Parathyroid adenoma (tissue), 2 donors: Measurements from ENCODE around the gene WRNIP1.
"Not testable (repeated sequence)": the region's sequence is repeated elsewhere in the genome, so short reads cannot be mapped to it uniquely, and the experiment has no call there.

Source experiments
- H2AFZ ChIP-seq: fragments of 300-600 bp; sonication (generic); one replicate; pipeline ENCODE4 v1.7.0; 2017; ENCODE audit warnings: antibody characterized with exemption, mild to moderate bottlenecking
- H3K27ac ChIP-seq: fragments of 300-600 bp; sonication (generic); one replicate; pipeline ENCODE4 v1.7.0; 2017
- H3K27me3 ChIP-seq: fragments of 300-600 bp; sonication (generic); one replicate; pipeline ENCODE4 v1.7.0; 2017; ENCODE audit warnings: low read length; ENCODE audit not compliant: control insufficient read depth, insufficient read depth
- H3K36me3 ChIP-seq: fragments of 300-600 bp; sonication (generic); one replicate; pipeline ENCODE4 v1.7.0; 2017; ENCODE audit warnings: low read length; ENCODE audit not compliant: control insufficient read depth, insufficient read depth
- H3K4me1 ChIP-seq: fragments of 300-600 bp; sonication (generic); one replicate; pipeline ENCODE4 v1.7.0; 2017; ENCODE audit warnings: control low read depth
- H3K4me2 ChIP-seq: fragments of 300-600 bp; sonication (generic); one replicate; pipeline ENCODE4 v1.7.0; 2017; ENCODE audit warnings: low read length
- H3K4me3 ChIP-seq: fragments of 300-600 bp; sonication (generic); one replicate; pipeline ENCODE4 v1.7.0; 2017; ENCODE audit warnings: low read depth, low read length
- H3K79me2 ChIP-seq: fragments of 300-600 bp; sonication (generic); one replicate; pipeline ENCODE4 v1.7.0; 2017; ENCODE audit warnings: control low read depth
- H3K9ac ChIP-seq: fragments of 300-600 bp; sonication (generic); one replicate; pipeline ENCODE4 v1.7.0; 2017; ENCODE audit warnings: mild to moderate bottlenecking
- H3K9me3 ChIP-seq: fragments of 300-600 bp; sonication (generic); one replicate; pipeline ENCODE4 v1.7.0; 2017; ENCODE audit warnings: low read length; ENCODE audit not compliant: control insufficient read depth
- TF ChIP-seq, protein P1 (sequence below): fragments of 300-600 bp; sonication (generic); IDR thresholded peaks from one replicate; pipeline ENCODE4 v1.7.0; 2017; ENCODE audit warnings: antibody characterized with exemption, mild to moderate bottlenecking
- donor health status: primary hyperparathyroidism.

WRNIP1 gene

DNA sequence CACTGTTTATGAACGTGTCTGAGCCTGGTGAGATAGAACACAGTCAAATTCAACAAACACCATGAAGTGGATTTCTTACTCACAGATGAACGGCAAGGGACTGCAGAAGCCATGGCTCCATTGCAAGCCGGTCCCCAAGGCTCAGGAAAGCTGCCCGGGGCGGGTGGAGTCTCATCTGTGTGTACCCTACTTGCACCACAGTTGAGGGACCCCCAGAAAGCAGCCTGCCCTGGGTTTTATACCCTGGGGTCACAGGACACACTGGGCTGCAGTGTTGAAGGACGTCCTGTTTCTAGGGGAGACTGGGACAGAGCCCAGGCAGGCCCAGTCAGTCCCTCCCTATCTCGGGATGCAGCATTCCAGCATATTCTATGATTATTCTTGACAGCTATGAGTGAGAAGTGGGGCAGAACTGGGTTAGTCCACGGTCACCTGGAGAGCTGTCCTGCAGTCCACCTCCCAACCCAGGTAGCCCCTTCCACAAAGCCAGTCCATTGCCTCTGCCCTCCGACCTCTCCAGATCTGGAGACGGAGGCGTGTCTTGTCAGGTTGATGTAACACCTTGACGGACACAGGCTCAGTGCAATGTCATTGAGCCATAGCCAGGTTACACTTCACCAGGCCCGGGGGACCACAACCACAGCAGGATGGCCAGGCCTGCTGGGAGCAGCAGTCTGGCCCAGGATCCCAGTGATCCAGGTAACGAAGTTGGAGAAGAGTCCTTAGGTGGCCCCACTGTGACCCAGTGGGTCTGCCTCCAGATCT, 35.5 kb downstream of the WRNIP1 start:
- Histone ChIP-seq H2AFZ (no peak overlapping the region), H3K4me3 (no peak overlapping the region), H3K27ac (no peak overlapping the region), H3K36me3 (no peaks in the 10 kb centered on the region), H3K9me3 (no peaks in the 10 kb centered on the region), H3K9ac (no peak overlapping the region), H3K27me3 (no peaks in the 10 kb centered on the region), H3K4me1 (peaks cover 11% of the 10 kb centered on the region), H3K4me2 (no peak overlapping the region), H3K79me2 (no peaks in the 10 kb centered on the region)
- TF ChIP-seq, protein P1, sequence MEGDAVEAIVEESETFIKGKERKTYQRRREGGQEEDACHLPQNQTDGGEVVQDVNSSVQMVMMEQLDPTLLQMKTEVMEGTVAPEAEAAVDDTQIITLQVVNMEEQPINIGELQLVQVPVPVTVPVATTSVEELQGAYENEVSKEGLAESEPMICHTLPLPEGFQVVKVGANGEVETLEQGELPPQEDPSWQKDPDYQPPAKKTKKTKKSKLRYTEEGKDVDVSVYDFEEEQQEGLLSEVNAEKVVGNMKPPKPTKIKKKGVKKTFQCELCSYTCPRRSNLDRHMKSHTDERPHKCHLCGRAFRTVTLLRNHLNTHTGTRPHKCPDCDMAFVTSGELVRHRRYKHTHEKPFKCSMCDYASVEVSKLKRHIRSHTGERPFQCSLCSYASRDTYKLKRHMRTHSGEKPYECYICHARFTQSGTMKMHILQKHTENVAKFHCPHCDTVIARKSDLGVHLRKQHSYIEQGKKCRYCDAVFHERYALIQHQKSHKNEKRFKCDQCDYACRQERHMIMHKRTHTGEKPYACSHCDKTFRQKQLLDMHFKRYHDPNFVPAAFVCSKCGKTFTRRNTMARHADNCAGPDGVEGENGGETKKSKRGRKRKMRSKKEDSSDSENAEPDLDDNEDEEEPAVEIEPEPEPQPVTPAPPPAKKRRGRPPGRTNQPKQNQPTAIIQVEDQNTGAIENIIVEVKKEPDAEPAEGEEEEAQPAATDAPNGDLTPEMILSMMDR: no peak

DNA sequence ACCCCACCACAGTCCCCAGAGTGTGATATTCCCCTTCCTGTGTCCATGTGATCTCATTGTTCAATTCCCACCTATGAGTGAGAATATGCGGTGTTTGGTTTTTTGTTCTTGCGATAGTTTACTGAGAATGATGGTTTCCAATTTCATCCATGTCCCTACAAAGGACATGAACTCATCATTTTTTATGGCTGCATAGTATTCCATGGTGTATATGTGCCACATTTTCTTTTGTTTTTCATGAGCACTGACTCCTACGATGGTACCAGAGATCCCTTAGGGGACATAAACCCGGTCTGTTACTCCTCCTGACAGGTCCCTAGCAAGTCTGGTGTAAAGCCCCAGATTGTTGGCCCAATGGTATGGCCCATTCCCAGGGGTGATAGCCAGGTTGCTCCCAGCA, 36.5 kb downstream of the WRNIP1 start:
- not testable (repeated sequence) for H3K27me3 ChIP-seq, H3K79me2 ChIP-seq, H3K9ac ChIP-seq, H3K36me3 ChIP-seq, H2AFZ ChIP-seq, H3K9me3 ChIP-seq, H3K4me3 ChIP-seq, H3K4me2 ChIP-seq, H3K27ac ChIP-seq
- peaks cover 11% of the 10 kb centered on the region for H3K4me1 ChIP-seq

DNA sequence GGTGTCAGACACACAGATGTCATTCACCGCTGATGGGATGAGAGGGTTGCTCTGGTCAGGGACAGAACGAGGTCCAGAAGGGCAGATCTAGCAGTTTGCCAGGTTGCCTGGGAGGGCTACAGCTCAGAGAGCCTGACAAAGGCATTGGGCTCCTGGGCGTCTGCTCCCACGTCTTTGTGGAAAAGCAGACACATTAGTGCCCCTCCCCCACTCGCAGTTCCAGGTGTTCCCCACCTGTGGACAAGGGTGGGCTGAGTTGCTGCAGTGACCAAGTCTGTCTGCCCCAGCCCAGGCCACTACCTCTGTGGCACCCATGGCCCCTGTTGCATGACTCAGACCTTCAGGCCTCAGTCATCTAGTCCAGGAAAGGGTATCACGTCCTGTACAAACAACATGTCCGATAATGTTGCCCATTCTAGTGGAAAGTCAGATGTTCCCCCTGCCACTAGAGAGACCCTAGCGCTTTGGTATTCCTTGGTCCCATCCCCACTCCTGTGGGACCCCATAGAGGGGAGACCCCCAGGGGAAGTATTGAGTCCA, 37.4 kb downstream of the WRNIP1 start:
- H3K4me3 ChIP-seq: no peak overlapping the region
- H3K4me2 ChIP-seq: no peak overlapping the region
- TF ChIP-seq, protein P1: no peak
- H3K36me3 ChIP-seq: no peaks in the 10 kb centered on the region
- no peaks in the 10 kb centered on the region for H3K9me3 ChIP-seq
- H3K27ac ChIP-seq: no peak overlapping the region
- no peaks in the 10 kb centered on the region for H3K79me2 ChIP-seq
- no peak overlapping the region for H2AFZ ChIP-seq
- no peaks in the 10 kb centered on the region for H3K27me3 ChIP-seq
- peaks cover 11% of the 10 kb centered on the region for H3K4me1 ChIP-seq
- no peak overlapping the region for H3K9ac ChIP-seq

DNA sequence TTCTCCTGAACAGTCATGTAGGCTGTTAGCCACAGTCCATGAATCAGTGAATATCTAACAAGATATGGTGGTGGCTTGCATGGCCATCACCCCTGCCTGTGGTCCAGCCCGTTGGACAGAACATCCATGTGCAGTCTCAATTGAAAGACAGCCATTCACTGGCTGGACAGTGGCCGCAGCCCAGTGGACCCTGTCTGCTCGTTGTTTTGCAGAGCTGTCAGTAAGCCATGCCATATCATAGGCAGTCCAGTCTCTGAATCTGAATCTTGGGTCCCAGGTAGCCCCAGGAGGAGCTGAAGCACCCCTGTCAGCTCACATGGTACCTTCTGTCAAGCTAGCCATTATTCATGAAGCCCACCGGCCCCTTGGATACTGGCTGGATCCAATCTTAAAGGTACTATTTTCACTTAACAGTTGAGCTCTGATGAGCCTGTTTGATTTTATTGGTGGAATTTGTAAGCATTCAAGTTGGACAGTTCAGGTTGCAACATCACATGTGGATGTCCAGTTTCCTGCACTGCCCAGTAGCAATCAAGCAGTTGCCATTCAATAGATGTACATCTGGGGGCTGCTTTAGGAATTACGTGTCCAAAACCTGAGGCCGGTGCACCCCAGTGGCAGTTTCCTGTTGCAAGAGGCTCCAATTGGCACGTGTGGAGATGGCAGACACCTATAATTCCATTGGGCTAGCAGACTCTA, 38.7 kb downstream of the WRNIP1 start:
- Histone ChIP-seq H3K27me3 (no peaks in the 10 kb centered on the region), H3K4me2 (no peak overlapping the region), H3K4me1 (peaks cover 8% of the 10 kb centered on the region), H3K27ac (no peak overlapping the region), H3K9me3 (no peaks in the 10 kb centered on the region), H3K9ac (no peak overlapping the region), H3K36me3 (no peaks in the 10 kb centered on the region), H3K79me2 (no peaks in the 10 kb centered on the region), H3K4me3 (no peak overlapping the region), H2AFZ (no peak overlapping the region)
- TF ChIP-seq, protein P1: no peak

DNA sequence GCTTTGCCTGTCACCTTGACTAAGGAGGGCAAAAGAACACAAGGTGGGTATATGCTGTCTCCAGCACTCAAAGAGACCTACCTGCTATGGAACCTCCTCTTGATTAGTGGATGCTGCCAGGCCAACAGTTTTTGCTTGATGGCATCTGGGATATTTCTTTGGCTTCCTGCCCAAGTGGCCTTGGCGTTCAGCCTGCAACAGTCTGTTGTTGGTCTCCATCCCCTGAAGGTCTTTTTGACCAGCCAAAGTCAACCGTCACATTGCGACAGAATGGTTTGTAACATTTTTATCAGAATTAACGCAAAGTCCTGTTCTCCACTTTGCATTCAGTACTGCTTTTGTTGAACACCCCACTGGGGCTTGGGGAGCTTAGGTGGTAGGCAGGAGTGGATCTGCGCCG, 39.3 kb downstream of the WRNIP1 start:
- TF ChIP-seq, protein P1: no peak
- Histone ChIP-seq H3K4me1 (peaks cover 8% of the 10 kb centered on the region), H3K36me3 (no peaks in the 10 kb centered on the region), H3K9me3 (no peaks in the 10 kb centered on the region), H3K9ac (no peak overlapping the region), H3K27me3 (no peaks in the 10 kb centered on the region), H3K4me2 (no peak overlapping the region), H3K79me2 (no peaks in the 10 kb centered on the region), H3K4me3 (no peak overlapping the region), H3K27ac (no peak overlapping the region), H2AFZ (no peak overlapping the region)
